NK-92 treated with Interleukin-12 subunit alpha and Interleukin-12 subunit beta, amount 100 ng/mL, for 24 hours (cell line): Measurements from ENCODE around the gene GASK1A.
"Not testable (repeated sequence)": the region's sequence is repeated elsewhere in the genome, so short reads cannot be mapped to it uniquely, and the experiment has no call there.

Experiments used
- DNase-seq: peaks from one replicate; lab custom pipeline; 2025; lab: John Stamatoyannopoulos, UW

GASK1A gene

DNA sequence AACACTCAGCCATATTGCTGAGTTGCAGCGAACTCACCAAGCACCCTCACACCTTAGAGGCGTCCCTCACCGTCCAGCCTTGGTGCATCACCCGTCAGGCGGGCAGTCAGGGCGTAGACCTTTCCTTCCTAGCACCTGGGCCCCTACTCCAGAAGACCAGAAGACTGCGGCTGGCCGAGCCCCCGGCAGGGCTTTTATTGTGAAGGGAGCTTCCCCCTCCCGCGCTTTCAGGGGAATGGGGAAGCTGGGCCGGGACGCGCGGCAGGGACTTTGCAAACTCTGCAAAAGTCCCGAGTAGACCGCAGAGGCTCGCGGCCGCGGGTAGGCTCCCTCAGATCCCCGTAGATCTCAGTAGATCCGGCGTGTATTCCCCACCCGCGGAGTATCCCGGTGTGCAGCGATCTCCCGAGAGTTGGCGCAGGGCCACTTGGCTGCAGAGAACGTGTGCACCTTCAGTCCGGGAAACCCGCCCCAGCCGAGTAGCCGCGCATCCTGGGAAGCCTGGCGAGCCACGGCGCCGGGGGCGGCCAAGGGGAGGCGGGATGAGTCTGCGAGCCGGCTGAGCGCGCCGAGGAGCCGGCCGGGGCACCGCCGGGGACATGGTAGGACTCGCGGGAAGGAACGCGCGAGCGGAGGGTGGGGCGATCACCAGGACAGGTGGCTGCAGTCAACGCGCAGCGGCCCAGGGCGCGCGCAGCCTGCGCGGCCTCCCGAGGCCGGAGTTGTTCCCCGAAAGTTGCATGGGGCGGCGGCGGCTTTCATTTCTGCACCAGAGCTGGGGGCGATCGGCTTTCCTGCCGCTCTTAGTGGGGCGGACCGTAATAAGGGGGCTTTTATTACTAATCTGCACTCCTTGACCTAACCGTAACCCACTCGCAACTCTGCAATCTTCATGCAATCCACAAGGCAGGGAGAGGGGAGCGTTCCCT, at the start of gene GASK1A:
Gene GASK1A (plus strand): TSS at position 268 of the 929 bp plus-strand sequence. CDS start 332 bp downstream, at position 600.
- no peak for DNase-seq

DNA sequence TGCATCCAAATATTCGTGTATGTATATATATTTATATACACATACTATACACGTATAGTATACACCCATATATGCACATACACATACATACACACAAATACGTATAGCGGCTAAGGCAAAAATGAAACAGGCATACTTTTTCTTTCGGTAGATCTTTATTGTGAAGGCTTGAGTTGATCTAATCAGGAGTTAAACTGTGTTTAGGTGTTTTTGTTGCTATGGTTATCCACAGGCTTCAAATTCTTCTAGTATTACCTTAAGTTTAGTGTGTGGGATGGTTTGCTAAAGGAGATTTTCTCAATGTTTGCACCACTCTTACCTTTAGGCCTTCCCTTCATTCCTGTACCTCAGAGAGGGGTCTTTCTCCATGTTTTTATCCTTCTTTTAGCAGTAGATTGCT, 45.0 kb upstream of the GASK1A start:
- DNase-seq, result no peak

DNA sequence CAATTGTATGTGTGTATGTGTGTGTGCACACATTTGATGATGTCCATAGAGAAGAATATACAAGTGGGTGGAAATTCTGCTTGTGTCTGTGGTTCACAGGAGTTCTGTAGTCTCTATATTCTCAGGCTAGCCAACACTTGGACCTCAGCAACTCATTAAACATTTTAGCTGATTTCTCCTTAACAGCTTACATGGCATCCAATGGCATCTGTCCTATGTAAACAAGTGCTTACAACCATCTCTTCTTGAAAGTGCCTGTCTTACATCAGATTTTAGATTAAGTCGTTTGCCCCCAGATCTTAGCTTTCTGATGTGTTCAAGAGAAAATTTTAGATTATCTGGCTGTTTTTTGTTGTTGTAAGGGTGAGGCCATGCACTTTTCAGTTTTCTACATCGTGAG, 44.2 kb upstream of the GASK1A start:
- no peak for DNase-seq

DNA sequence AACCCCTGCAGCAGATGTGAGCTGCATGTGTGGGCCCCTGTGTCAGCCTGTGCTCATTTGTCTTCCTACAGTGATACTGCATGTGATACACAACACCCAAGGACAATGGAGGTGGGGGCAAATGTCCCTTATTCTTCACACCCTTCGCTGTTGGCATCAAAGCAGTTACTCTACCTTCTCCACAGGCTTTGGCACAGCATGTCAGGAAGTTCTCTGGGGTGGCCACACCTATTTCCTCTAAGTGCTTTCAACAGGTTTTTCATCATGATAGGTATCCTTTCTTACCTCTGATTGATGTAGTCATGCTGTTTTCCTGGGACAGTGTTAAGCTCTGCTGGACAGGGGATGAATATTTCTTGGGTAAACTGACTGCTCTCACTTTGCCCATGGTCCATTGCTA, 43.6 kb upstream of the GASK1A start:
- DNase-seq, result no peak

DNA sequence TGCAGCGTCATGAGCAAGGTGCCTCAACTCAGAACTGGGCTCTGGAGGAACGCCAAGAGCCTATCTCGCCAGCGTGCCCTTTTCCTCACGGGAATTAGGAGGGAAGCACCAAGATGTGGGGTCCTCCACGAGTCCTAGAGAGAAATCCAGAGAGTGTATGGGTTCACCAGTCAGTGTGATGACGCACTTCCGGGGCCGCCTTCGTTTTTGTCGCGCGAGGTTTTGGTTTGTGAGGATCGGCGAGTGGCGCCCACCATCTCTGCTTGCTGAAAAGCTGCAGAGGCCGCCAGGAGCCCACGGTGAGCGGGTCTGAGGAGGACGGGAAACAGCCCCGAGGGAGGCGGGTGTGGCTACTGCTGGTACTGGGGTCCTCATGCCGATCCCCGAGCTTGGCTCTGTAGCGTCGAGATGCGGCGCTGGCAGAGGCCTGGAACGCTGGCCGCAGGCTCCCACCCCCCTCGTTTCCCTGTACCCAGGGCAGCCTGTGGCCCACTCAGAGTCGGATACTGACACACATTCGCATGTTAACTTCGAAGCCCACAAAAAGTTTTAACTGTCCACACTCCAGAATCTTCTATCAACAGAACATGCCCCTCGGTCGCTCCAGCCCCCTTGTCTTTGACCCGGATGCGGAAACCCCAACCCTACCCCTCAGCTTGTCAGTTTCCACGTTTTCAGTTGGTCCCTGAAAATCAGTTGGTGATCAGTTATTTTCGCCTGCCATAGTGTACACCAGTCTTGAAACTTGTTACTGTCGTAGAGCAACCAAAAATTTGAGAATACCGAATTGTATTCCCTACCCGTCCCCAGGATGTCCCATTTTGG, 42.7 kb upstream of the GASK1A start:
- DNase-seq, result no peak

DNA sequence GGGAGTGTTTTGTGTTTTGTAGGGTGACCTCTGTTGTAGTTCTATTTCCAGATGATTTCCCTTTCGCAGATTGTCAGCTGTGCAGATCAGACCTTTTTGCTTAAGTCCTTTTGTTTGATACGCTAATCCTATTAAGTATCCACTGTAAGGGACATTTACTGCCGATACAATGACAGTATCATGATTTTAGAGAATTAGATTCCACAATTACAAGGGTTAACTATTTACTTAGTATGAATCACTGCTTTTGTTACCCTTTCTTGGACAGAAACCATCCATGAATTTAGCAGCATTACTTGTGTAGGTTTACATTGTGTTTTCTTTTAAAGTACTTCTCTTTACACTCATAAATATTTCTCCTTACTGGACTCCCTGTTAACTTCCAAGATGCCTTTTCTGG, 41.8 kb upstream of the GASK1A start:
- DNase-seq, result no peak

DNA sequence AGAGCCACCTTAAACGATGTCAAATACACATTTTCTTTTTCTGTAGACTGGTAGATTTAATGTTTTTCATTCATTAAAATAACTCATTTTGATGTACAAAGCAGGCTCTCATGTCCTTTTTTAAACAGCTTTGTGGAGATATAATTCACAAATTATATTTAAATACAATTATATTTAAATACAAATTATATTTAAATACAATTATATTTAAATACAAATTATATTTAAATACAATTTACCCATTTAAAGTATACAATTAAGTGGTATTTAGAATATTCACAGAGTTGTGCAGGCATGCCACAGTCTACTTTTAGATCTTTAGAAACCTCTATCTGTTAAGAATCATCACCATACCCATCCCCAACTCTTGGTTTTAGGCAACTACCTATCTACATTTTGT, 36.4 kb upstream of the GASK1A start:
- no peak for DNase-seq

DNA sequence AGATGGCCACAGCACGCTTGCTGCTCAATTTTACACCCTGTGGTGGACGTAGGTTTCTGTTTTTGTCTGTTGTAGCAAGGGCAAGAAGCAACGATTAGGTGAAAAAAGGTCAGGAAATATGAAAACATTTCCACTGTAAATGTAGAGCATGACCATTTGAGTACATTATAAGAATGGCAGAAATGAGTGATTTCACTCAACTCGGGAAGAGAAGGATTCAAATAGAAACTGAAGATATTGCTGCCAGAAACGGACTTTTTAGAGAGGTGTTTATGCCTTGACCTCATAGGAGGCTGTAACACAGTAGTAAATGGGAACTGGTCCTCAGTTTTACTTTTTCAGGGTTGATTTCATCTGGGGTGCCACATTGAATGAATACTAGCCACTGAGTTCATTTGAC, 33.1 kb upstream of the GASK1A start:
- no peak for DNase-seq

DNA sequence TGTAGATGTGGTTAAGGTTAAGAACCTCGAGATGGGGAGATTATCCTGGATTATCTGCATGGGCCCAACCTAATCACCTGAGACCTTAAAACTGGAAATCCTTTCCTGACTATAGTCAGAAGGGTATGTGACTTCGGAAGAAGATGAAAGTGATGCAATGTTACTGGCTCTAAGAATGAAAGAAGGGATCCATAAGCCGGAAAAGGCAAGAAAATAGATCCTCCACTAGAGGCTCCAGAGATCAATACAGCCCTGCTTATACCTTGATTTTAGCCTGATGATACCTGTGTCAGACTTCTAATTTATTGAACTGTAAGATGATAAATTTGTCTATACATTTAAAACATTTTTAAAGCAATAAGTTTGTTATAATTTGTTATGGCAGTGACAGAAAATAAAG, 21.5 kb upstream of the GASK1A start:
- no peak for DNase-seq

DNA sequence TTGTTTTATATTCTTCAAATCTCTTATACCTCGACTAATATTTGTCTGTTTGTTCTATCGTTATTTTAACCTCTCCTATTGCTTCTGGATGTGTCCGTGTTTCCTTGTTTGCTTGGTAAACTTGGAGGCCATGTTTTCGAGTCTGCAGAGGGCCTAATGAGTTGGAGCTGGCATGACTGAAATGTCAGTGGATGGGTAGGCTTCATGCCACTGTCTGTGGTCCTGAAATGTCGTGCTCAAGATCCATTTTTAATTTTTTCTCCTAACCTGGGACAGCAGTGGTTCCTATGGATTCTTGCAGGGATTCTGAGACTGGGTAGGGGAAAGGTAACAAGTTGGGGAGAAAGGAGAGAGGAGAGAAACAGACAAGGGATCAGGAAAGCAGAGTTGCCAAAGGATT, 18.8 kb upstream of the GASK1A start:
- DNase-seq, result no peak

DNA sequence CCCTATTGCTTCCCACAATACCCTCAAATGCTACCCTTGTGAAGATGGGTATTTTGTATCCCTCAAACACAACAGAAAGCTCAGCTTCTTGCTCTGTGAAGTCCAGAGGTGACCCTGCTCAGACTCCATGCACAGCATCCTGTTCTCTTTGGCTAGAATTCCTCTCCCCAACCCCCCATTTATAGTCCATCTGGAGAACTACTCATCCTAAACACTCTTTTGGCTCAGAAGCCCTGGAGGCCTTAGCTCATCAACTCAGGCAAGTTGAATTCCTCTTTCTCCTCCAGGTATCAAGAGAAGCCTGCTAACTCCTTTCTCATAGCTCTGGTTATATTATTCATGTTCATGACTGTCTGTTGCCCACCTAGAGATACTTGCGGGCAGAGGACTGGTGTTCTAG, 18.3 kb upstream of the GASK1A start:
- no peak for DNase-seq

DNA sequence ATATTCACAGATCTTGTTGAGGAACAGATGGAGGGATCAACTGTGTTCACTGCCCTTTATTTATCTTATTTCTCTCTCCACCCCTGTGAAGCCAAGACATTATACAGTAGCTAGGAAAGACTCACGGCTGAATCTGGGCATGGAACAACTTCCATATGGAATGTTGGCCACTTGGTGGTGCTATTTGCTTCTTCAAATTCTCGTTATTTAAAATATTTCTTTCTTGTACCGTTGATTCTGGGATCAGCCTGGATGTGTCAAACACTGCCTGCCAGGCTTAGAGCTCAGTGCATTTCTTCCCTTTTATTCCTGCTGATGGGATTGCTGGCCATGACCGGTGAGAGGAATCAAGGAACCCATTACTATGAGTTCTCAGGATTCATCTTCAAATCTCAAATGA, 17.5 kb upstream of the GASK1A start:
- no peak for DNase-seq

DNA sequence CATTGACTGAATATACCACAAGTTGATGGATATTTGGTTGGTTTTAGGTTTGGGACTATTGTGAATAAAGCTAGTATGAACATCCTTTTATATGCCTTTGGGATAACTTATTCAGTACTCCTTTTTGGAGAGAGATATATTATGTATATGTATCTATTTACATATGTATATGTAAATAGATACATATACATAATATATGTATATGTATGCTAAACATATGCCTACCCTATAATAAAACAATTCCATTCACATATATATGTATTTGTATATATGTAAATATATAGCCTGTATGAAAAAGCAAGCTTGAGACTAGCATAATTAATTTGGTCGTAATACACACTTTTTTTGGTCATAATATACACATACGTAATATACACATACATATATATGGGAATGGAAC, 15.8 kb upstream of the GASK1A start:
- DNase-seq, result no peak

DNA sequence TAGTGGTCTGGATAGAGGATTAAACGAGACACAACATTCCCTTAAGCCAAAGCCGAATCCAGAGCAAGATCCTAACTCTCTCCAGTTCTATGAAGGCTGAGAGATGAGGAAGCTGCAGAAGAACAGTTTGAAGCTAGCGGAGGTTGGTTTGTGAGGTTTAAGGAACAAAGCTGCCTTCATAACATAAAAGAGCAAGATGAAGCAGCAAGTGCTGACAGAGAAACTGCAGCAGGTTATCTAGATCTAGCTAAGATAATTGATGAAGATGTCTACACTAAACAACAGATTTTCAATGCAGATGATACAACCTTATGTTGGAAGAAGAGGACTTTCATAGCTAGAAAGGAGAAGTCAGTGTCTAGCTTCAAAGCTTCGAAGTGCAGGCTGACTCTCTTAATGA, 14.8 kb upstream of the GASK1A start:
- no peak for DNase-seq

DNA sequence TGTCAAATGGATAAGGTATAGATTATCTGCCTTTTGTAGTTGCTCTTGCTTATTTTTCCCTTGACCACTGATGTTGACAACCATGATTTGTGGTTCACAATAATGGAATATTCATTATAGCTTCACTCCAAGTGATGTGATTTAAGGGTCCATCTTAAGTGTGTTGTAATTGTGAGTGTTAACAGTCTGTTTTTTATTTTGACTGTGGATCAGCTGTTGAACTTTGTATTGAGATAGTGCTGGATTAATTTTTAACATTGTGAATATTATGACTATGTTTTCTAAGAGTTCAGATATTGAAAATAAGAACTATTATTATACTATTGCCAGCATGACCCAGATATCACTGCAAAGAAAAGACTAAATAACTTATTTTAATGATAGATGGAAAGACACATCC, 8.6 kb upstream of the GASK1A start:
- DNase-seq, result no peak

DNA sequence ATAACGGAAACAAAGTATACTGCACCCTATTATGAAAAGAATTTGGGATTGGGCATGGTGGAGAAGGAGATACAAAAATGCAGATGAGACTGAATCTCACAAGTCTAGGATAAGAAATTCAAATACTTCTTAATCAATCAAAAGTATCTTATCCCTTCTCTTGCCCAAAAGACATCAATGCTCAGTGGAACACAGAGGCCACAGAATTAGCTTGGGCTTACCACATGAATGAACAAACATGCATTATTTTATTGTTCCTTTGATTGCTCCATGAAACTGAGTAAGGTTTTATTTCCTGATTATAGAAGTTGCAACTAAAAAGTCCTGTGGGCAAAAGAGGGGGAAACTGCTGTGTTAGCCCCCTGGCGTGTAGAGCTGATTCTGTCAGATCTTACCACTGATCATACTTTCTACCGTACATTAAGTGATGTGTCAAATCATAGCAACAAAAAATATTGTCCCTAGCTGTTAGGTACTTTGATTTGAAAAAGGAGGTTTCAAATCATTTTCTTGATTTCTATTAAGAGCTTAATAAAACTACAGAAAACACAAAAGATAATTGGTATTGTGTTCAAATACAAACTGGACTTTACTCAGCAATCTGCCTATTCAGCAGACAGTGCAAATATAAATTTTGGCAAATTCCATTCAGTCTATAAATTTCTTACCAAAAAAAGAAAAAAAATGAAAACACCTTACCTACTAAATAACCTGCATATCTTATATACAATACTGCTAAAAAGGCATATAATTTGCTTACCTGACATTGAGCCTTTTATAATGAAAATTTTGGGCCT, 7.9 kb upstream of the GASK1A start:
- no peak for DNase-seq

DNA sequence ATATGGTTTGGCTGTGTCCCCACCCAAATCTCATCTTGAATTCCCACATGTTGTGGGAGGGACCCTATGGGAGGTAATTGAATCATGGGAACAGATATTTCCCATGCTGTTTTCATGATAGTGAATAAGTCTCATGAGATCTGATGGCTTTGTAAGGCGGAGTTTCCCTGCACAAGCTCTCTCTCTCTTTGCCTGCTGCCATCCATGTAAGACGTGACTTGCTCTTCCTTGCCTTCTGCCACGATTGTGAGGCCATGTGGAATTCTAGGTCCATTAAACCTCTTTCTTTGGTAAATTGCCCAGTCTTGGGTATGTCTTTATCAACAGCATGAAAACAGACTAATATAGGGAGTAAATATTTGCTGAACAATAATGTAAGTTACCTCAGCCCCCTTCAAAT, 4.2 kb upstream of the GASK1A start:
- DNase-seq, result not testable (repeated sequence)

DNA sequence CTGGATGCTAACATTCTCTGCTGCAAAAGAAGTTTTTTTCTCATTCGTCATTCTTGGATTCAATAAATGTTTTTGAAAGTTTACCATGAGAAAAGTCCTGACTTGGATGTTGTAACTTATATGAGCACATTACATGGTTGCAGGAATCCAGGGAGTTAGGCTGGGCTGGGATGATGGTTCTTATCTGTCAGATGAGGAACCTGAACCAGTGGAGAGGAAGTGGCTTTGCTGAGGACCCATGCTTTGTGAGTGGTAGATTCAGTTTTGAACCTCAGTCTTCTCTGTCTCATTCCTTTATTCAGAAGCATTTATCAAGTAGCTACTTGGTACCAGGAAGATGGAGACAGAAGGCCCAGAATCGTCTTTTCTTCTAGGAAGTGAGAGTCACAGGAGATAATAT, 3.7 kb upstream of the GASK1A start:
- no peak for DNase-seq

DNA sequence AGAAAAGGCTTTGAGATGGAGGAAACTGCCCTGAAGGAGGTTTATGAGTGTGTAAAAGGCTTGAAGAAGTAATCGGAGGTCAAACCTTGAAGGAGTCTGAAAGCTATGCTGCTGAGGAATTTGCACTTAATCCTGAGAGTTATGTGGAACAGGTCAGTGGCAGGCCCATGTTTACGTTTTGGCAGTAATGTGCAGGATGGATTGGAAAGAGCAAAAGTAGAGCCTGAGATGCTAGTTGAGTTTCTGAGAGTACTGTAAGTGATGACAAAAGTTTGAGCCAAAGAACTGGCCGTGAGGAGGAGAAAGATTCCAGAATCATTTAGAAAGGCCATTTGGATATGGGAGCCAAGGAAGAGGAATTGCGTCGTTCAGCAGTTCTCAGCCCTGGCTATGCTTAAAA, 3.2 kb upstream of the GASK1A start:
- no peak for DNase-seq

DNA sequence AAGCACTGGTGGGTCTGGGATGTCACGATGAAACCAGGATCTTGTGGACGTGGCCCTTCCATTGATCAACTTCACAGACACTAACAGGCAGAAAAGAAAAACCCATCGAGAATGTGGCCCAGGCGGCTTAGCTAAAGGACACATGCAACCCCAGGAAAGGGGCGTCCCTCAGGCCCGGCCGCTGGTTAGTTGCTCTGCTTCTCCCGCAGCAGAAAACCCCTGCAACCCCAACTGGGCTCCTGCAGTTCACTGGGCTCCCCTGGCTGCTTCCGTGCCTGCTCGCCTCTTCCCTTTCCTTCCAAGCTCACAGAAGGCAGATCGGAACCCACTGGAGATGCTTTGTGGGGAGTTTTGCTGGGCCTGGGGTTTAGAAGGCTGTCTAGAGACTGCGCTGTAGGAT, 1.1 kb downstream of the GASK1A start:
- no peak for DNase-seq

DNA sequence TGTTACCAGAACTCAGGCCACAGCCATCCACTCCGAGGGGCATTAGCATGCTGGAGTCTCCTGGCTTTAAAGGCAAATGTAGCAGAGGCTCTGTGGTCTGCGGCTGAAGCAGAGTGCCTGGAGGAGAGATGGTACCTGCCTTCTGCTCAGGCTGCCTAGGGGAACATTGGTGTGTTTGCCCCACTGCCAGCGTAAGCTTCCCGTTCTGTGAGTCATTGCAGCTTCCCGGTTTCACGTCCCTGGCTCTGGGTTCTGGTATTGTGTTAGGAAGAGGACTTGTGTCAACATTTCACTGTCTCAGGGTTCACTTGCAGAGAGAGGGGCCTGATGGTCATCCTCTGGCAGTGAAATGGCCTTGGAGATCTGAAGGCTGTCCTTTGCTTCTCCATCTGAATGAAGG, 1.8 kb downstream of the GASK1A start:
- DNase-seq, result no peak

DNA sequence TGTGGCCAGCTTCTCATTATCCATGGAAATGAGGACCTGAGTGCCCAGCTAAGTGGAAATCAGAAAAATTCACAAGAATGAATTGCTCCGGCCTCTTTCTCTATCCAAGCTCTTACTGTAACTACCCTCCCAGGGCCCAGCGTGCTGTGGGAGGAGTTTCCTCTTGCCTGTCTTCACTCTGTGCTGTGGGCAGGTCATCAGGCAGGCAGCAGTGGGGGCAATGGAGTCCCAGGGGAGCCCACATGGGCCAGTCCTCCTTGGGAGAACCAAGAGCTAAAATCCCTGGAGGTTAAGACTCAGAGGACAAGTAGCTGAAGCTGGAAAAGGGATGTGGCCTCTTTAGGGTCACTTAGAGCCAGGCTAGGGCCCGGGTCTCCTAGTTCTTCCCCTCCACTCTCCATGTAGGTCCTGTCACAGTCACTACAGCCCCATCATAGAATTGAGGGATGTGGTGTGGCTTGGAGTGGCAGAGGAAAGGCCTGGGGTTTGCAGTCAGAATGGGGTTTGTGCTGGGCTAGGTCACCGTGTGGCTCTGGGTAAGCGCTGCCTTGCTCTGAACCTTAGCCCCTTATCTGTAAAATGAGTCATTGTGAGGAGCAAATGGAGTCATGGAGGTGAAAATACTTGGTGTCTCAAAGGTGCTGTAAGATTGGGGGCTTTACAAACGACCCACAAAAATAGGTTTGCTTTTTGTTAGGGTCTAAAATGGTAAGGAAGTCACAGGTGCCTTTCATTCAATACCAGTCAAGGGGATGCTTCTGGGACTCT, 3.7 kb downstream of the GASK1A start:
- DNase-seq, result no peak
